ENCODE measurements around the gene TEX22. TPM values are rescaled to one million over a fixed set of nuclear protein-coding genes. Genes with fewer than 3 reads are reported as not detected.
A peak's percentile ranks its signal among the peaks of the same experiment; 100 is the strongest.

TEX22 gene
- total RNA-seq, 1 experiment from 2014 or later, result 0.67 TPM

GRCh38 chr14:105420974-105421674 lies 22.8 kb downstream of the TEX22 start:
- Histone ChIP-seq H3K4me3 (ENCODE audit: low read length) (peak overlapping the region; percentile 93), H3K9ac (ENCODE audit: low read length) (peak overlapping the region; percentile 95), H3K36me3 (ENCODE audit: insufficient read depth, low read length) (peaks cover 10% of the 10 kb centered on the region; the same call in 1 of the 2 replicates), H3K4me2 (ENCODE audit: low read depth, low read length, poor library complexity, severe bottlenecking) (peak overlapping the region; percentile 95), H4K20me1 (ENCODE audit: insufficient read depth, low read depth, low read length) (peaks cover 45% of the 10 kb centered on the region), H3K9me2 (replicated peaks; ENCODE audit: insufficient read depth, low read length) (no peaks in the 10 kb centered on the region), H3K79me2 (ENCODE audit: low read length) (peaks cover 61% of the 10 kb centered on the region), H3K9me3 (ENCODE audit: low read length) (no peaks in the 10 kb centered on the region), H3K27ac (ENCODE audit: low read length) (peak overlapping the region; percentile 70), H3K4me1 (ENCODE audit: low read length) (peaks cover 29% of the 10 kb centered on the region), H2AFZ (ENCODE audit: low read length) (no peak overlapping the region), H3K27me3 (ENCODE audit: low read length) (no peaks in the 10 kb centered on the region)
- DNase-seq, result peak; percentile 58

DNA sequence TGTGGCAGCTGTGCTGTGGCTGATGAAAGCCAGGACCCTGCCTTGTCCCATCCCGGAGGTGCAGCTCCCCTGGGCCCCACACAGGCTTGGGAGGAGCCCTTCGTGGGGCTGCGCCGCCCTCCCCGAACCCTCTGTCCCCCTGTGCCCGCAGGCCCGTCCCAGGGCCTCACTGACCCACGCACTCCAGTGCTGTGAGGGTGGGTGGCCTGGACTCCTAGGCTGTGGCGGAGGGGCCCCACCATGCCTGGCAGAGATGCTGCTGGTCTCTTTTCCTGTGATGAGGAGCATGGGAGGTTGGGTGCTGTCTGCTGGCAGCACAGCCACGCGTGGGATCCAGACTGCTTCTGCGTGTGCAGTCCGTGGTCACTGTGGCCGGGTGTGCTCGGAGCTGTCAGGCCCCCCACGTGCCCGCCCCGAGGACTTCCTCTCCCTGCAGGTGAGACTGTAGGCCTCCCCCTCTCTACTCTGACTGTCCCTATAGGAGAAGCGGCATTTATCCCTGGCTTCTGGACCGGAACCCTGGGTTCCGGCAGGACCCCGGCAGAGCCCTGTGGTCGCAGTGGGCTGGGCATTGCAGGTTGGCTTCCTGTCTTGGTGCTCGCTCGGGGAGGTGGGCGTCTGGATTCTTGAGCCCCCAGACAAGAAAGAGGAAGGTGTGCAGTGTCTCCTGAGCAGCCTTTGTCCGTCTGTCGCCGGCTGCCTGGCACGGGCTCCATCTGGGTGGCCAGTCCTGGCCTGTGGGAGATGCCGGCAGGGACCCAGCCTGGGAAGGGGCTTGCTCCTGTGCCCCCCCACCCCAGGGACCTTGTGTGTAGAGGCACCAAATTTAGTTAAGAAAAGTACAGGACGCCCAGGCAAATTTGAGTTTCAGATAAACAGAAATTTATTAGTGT lies 23.6 kb downstream of the TEX22 start:
- Histone ChIP-seq H3K4me2 (ENCODE audit: low read depth, low read length, poor library complexity, severe bottlenecking) (peak overlapping the region; percentile 95), H4K20me1 (ENCODE audit: insufficient read depth, low read depth, low read length) (peaks cover 53% of the 10 kb centered on the region), H3K4me3 (ENCODE audit: low read length) (peak overlapping the region; percentile 93), H3K4me1 (ENCODE audit: low read length) (peaks cover 29% of the 10 kb centered on the region), H3K9ac (ENCODE audit: low read length) (peak overlapping the region; percentile 95), H3K36me3 (ENCODE audit: insufficient read depth, low read length) (peaks cover 16% of the 10 kb centered on the region), H3K27me3 (ENCODE audit: low read length) (no peaks in the 10 kb centered on the region), H2AFZ (ENCODE audit: low read length) (no peak overlapping the region), H3K79me2 (ENCODE audit: low read length) (peaks cover 70% of the 10 kb centered on the region), H3K9me3 (ENCODE audit: low read length) (no peaks in the 10 kb centered on the region), H3K9me2 (replicated peaks; ENCODE audit: insufficient read depth, low read length) (no peaks in the 10 kb centered on the region), H3K27ac (ENCODE audit: low read length) (peak overlapping the region; percentile 70; the same call in 1 of the 2 replicates)
- no peak for DNase-seq

GRCh38 chr14:105422695-105423487 lies 24.6 kb downstream of the TEX22 start:
- peaks cover 29% of the 10 kb centered on the region for H3K4me1 ChIP-seq (ENCODE audit: low read length)
- peaks cover 60% of the 10 kb centered on the region for H4K20me1 ChIP-seq (ENCODE audit: insufficient read depth, low read depth, low read length)
- no peaks in the 10 kb centered on the region for H3K9me2 ChIP-seq (replicated peaks; ENCODE audit: insufficient read depth, low read length)
- H3K4me3 ChIP-seq (ENCODE audit: low read length), result no peak overlapping the region
- H3K9ac ChIP-seq (ENCODE audit: low read length), result no peak overlapping the region
- H3K4me2 ChIP-seq (ENCODE audit: low read depth, low read length, poor library complexity, severe bottlenecking), result no peak overlapping the region
- H3K9me3 ChIP-seq (ENCODE audit: low read length), result no peaks in the 10 kb centered on the region
- peaks cover 19% of the 10 kb centered on the region for H3K36me3 ChIP-seq (ENCODE audit: insufficient read depth, low read length)
- no peak overlapping the region for H3K27ac ChIP-seq (ENCODE audit: low read length)
- H3K27me3 ChIP-seq (ENCODE audit: low read length), result no peaks in the 10 kb centered on the region
- DNase-seq, result no peak
- no peak overlapping the region for H2AFZ ChIP-seq (ENCODE audit: low read length)
- peaks cover 79% of the 10 kb centered on the region for H3K79me2 ChIP-seq (ENCODE audit: low read length)

DNA sequence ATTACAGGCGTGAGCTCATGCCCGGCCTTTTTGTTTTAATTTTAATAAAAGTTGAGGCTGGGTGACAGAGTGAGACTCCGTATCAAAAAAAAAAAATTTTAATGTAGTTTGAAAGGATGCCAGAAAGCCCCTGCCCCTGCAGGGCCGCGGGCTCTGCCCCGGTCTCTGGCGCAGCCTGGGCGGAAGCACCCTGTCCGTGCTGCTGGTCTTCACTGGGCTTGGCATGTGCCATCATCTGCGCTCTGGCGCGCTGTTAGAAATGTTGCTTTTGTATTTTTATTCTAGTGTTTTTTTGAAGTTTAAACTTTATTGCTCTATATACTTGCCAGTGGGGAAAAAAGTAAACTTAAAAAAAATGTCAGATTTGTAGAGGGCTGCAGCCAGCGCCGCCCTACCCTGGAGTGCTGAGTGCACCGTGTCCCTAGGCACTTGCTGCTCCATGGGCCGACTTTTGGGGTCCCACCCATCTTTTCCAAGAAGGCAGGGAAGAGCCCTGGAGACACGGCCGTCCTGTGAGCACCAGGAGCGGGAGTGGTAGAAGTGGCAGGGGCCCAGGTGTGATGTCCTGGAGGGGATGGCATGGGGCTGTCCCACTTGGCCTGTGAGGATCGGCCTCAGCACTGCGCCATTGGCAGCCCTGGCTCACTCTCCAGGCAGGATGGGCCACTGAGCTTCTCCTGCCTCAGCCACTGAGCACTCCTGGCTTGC lies 25.3 kb downstream of the TEX22 start:
- H3K36me3 ChIP-seq (ENCODE audit: insufficient read depth, low read length), result peaks cover 25% of the 10 kb centered on the region
- no peak overlapping the region for H3K4me3 ChIP-seq (ENCODE audit: low read length)
- DNase-seq, result no peak
- H3K9me3 ChIP-seq (ENCODE audit: low read length), result no peaks in the 10 kb centered on the region
- H3K27me3 ChIP-seq (ENCODE audit: low read length), result no peaks in the 10 kb centered on the region
- H3K9ac ChIP-seq (ENCODE audit: low read length), result no peak overlapping the region
- peaks cover 86% of the 10 kb centered on the region for H3K79me2 ChIP-seq (ENCODE audit: low read length)
- H3K27ac ChIP-seq (ENCODE audit: low read length), result no peak overlapping the region
- H3K4me2 ChIP-seq (ENCODE audit: low read depth, low read length, poor library complexity, severe bottlenecking), result no peak overlapping the region
- peaks cover 68% of the 10 kb centered on the region for H4K20me1 ChIP-seq (ENCODE audit: insufficient read depth, low read depth, low read length)
- H2AFZ ChIP-seq (ENCODE audit: low read length), result no peak overlapping the region
- H3K4me1 ChIP-seq (ENCODE audit: low read length), result peaks cover 26% of the 10 kb centered on the region
- no peaks in the 10 kb centered on the region for H3K9me2 ChIP-seq (replicated peaks; ENCODE audit: insufficient read depth, low read length)

DNA sequence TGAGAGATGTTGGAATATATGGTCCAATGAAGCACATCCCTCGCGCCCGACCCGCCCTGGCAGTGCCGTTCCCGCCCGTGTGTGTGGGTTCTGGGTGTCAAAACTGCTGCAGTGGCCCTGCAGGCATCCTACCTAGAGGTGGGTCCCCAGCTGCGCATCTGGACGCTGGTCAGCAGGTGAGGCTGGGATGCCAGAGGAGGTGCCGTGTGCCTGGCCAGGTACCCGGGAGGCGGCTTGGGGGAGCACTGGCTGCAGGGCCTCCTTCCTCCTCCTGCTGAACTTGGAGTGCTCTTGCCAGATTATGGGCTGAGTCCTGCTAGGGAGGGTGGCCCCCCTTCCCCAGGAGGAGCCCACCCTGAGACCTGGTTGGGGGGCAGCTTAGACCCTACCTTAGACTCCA lies 26.5 kb downstream of the TEX22 start:
- Histone ChIP-seq H3K36me3 (ENCODE audit: insufficient read depth, low read length) (peaks cover 25% of the 10 kb centered on the region), H3K9me3 (ENCODE audit: low read length) (no peaks in the 10 kb centered on the region), H3K4me1 (ENCODE audit: low read length) (peaks cover 18% of the 10 kb centered on the region), H3K9me2 (replicated peaks; ENCODE audit: insufficient read depth, low read length) (no peaks in the 10 kb centered on the region), H3K79me2 (ENCODE audit: low read length) (peaks cover 90% of the 10 kb centered on the region), H4K20me1 (ENCODE audit: insufficient read depth, low read depth, low read length) (peaks cover 72% of the 10 kb centered on the region), H3K27me3 (ENCODE audit: low read length) (no peaks in the 10 kb centered on the region), H3K27ac (ENCODE audit: low read length) (no peak overlapping the region), H2AFZ (ENCODE audit: low read length) (no peak overlapping the region), H3K4me2 (ENCODE audit: low read depth, low read length, poor library complexity, severe bottlenecking) (no peak overlapping the region), H3K4me3 (ENCODE audit: low read length) (no peak overlapping the region), H3K9ac (ENCODE audit: low read length) (no peak overlapping the region)
- no peak for DNase-seq

- Histone ChIP-seq H3K79me2 (ENCODE audit: low read length) (peaks cover 93% of the 10 kb centered on the region), H3K9me3 (ENCODE audit: low read length) (no peaks in the 10 kb centered on the region), H3K36me3 (ENCODE audit: insufficient read depth, low read length) (peaks cover 34% of the 10 kb centered on the region), H2AFZ (ENCODE audit: low read length) (no peak overlapping the region), H3K9ac (ENCODE audit: low read length) (no peak overlapping the region), H3K27ac (ENCODE audit: low read length) (no peak overlapping the region), H3K27me3 (ENCODE audit: low read length) (no peaks in the 10 kb centered on the region), H3K4me2 (ENCODE audit: low read depth, low read length, poor library complexity, severe bottlenecking) (no peak overlapping the region), H3K4me3 (ENCODE audit: low read length) (no peak overlapping the region), H3K4me1 (ENCODE audit: low read length) (peaks cover 16% of the 10 kb centered on the region), H3K9me2 (replicated peaks; ENCODE audit: insufficient read depth, low read length) (no peaks in the 10 kb centered on the region), H4K20me1 (ENCODE audit: insufficient read depth, low read depth, low read length) (peaks cover 69% of the 10 kb centered on the region)
- no peak for DNase-seq
Observed at GRCh38 chr14:105425823-105426247, 27.5 kb downstream of the TEX22 start.

DNA sequence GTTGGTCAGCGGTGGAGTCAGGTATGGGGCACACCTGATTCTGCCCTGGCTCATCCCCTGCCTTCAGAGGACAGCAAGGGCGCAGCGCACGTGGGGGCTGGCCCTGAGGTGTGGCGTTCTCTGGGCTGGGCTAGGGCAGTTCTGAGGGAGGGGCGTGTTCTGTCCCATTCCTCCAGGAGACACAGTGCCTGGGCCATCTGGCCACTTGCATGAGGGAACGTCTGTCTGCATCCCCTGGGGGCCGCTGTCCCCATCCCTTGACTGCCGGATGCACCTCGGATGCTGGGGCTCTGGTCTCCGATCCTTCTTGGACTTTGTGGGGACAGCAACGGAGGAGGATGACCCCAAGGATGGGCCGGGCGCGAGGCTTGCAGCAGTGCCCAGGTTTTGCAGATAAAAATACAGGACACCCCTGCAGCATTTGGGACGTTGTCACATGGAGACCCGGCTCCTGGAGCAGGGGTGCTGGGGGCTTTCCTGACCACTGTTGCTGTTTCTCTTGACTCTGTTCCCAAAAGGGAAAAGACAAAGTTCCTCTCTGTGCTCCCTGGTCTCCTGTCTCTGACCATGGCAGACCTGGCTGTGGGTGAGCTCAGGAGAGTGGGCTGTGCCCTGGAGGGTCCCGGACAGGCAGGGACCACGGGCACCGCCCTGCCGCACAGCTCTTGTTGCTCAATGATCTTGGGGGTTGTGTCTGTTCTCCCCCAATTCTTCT lies 28.2 kb downstream of the TEX22 start:
- no peak overlapping the region for H3K27ac ChIP-seq (ENCODE audit: low read length)
- DNase-seq, result no peak
- no peak overlapping the region for H3K4me2 ChIP-seq (ENCODE audit: low read depth, low read length, poor library complexity, severe bottlenecking)
- no peak overlapping the region for H2AFZ ChIP-seq (ENCODE audit: low read length)
- no peaks in the 10 kb centered on the region for H3K9me2 ChIP-seq (replicated peaks; ENCODE audit: insufficient read depth, low read length)
- H4K20me1 ChIP-seq (ENCODE audit: insufficient read depth, low read depth, low read length), result peaks cover 65% of the 10 kb centered on the region
- H3K9ac ChIP-seq (ENCODE audit: low read length), result no peak overlapping the region
- H3K9me3 ChIP-seq (ENCODE audit: low read length), result no peaks in the 10 kb centered on the region
- no peak overlapping the region for H3K4me3 ChIP-seq (ENCODE audit: low read length)
- H3K79me2 ChIP-seq (ENCODE audit: low read length), result peaks cover 93% of the 10 kb centered on the region
- H3K27me3 ChIP-seq (ENCODE audit: low read length), result no peaks in the 10 kb centered on the region
- peaks cover 34% of the 10 kb centered on the region for H3K36me3 ChIP-seq (ENCODE audit: insufficient read depth, low read length)
- peaks cover 8% of the 10 kb centered on the region for H3K4me1 ChIP-seq (ENCODE audit: low read length)
